Measurements from ENCODE around the gene RP9. TPM values are rescaled to one million over a fixed set of nuclear protein-coding genes. Genes with fewer than 3 reads are reported as not detected.

RP9 gene
- total and polyA plus RNA-seq, 12 donors: 4.2 to 23.0 (median 12.1) TPM

GRCh38 chr7:33073243-33073642, 36.0 kb downstream of the RP9 start:
- intact Hi-C loops (cut with DNase I): no loop called here

DNA sequence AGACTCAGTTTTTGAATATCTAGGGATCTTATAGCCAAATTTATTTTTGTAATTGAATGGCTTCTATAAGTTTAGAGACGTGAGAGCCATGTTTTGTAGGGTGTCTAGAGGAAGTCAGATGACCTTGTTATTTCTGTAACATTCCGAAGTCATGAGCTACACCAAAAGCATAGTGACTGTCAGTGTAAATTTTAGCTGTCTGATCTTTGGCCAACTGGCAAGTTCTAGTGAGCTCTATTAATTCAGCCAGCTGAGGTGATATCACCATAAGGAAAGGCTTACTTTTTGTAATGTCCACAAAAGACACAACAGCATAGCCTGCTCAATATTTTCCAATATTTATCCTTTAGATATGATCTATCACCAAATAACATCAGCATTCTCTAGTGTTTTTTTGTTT, 36.7 kb downstream of the RP9 start:
- peaks cover 0 to 9% (median 0%) of the 10 kb centered on the region in 3 donors for H3K9me3 ChIP-seq (replicated peaks in 1 of 3)
- intact Hi-C loops (cut with DNase I): no loop called here
- no peaks in the 10 kb centered on the region for H3K36me3 ChIP-seq (replicated peaks in 1 of 2)
- H3K4me3 ChIP-seq: no peak overlapping the region
- H3K27ac ChIP-seq: no peak overlapping the region
- TF ChIP-seq POLR2A (IDR thresholded peaks at IDR 0.05): no peak
- H3K27me3 ChIP-seq: no peaks in the 10 kb centered on the region
- peak in 5 of 7 donors; percentile 24 to 53 (median 35) for DNase-seq
- WGBS, 4 donors: 12 to 19% (median 16%) methylated on average over 2 of the region's 2 CpGs
- H3K4me1 ChIP-seq (replicated peaks in 1 of 2): peaks cover 0 to 4% of the 10 kb centered on the region in 2 donors

More at GRCh38 chr7:33073243-33073642, 36.0 kb downstream of the RP9 start:
- no peak for DNase-seq
- WGBS, 4 donors: 85 to 93% (median 88%) methylated on average over 4 of the region's 4 CpGs
- no peak for TF ChIP-seq POLR2A (IDR thresholded peaks at IDR 0.05)
- no peak for TF ChIP-seq CTCF (IDR thresholded peaks at IDR 0.05)
- Histone ChIP-seq H3K27ac (no peak overlapping the region), H3K4me1 (replicated peaks in 1 of 2) (peaks cover 0 to 4% of the 10 kb centered on the region in 2 donors), H3K36me3 (replicated peaks in 1 of 2) (no peaks in the 10 kb centered on the region), H3K4me3 (no peak overlapping the region), H3K27me3 (no peaks in the 10 kb centered on the region), H3K9me3 (replicated peaks in 1 of 3) (peaks cover 0 to 9% (median 0%) of the 10 kb centered on the region in 3 donors)

- no peak for DNase-seq
- H3K9me3 ChIP-seq (replicated peaks in 1 of 3): peaks cover 0 to 13% (median 0%) of the 10 kb centered on the region in 3 donors
- H3K27ac ChIP-seq: no peak overlapping the region
- TF ChIP-seq POLR2A (IDR thresholded peaks at IDR 0.05) (no peak), CTCF (IDR thresholded peaks at IDR 0.05) (no peak)
- H3K36me3 ChIP-seq (replicated peaks in 1 of 2): no peaks in the 10 kb centered on the region
- intact Hi-C loops (cut with DNase I): no loop called here
- 58 to 77% (median 72%) methylated on average over 6 of the region's 6 CpGs for whole genome bisulfite sequencing, 4 donors
- no peaks in the 10 kb centered on the region for H3K27me3 ChIP-seq
- peaks cover 0 to 4% of the 10 kb centered on the region in 2 donors for H3K4me1 ChIP-seq (replicated peaks in 1 of 2)
- H3K4me3 ChIP-seq: no peak overlapping the region
Measured at GRCh38 chr7:33070831-33071230, 38.4 kb downstream of the RP9 start.

DNA sequence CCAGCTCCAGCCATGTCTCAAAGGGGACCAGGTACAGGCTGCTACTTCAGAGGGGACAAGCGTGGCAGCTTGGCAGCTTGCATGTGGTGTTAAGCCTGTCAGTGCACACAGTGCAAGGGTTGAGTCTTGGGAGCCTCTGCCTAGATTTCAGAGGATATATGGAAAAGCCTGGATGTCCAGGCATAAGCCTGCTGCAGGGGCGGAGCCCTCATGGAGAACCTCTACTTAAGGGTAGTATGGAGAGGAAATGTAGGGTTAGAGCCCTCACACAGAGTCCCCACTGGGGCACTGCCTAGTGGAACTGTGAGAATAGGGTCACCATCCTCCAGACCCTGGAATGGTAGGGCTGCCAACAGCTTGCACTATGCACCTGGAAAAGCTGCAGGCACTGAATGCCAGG, 38.9 kb downstream of the RP9 start:
- Histone ChIP-seq H3K27ac (no peak overlapping the region), H3K36me3 (replicated peaks in 1 of 2) (no peaks in the 10 kb centered on the region), H3K4me3 (no peak overlapping the region), H3K4me1 (replicated peaks in 1 of 2) (peaks cover 0 to 4% of the 10 kb centered on the region in 2 donors), H3K9me3 (replicated peaks in 1 of 3) (peaks cover 0 to 14% (median 0%) of the 10 kb centered on the region in 3 donors), H3K27me3 (no peaks in the 10 kb centered on the region)
- intact Hi-C loops (cut with DNase I): no loop called here
- no peak for DNase-seq
- TF ChIP-seq POLR2A (IDR thresholded peaks at IDR 0.05) (no peak), CTCF (IDR thresholded peaks at IDR 0.05) (no peak)
- WGBS, 4 donors: 98 to 100% (median 99%) methylated on average over 1 to 2 of the region's 2 CpGs

DNA sequence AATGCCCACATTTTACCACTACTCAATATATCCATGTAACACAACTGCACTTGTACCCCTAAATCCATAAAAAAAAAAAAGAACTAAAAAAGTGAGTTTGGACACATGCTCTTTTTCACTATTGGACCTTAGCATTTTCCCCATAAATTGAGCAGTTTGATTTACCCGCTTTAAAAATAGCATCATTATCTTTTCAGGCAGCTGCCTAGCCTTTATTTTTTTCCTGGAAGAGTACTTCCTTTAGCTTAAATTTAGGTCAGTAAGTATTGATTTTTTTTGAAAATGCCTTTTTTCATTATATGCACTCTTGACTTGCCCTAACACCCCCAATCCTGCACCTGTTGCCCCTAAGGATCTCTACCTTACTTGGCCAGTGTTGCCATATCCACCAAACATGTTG, 41.3 kb downstream of the RP9 start:
- 41 to 53% (median 50%) methylated on average over 1 of the region's 1 CpG for WGBS, 4 donors
- H3K9me3 ChIP-seq (replicated peaks in 1 of 3): peaks cover 0 to 14% (median 0%) of the 10 kb centered on the region in 3 donors
- TF ChIP-seq CTCF (IDR thresholded peaks at IDR 0.05): no peak
- no peak for TF ChIP-seq POLR2A (IDR thresholded peaks at IDR 0.05)

More for the DNA sequence above, 41.3 kb downstream of the RP9 start:
- DNase-seq: no peak
- Histone ChIP-seq H3K4me3 (no peak overlapping the region), H3K27ac (no peak overlapping the region), H3K36me3 (replicated peaks in 1 of 2) (no peaks in the 10 kb centered on the region), H3K4me1 (replicated peaks in 1 of 2) (peaks cover 8 to 13% of the 10 kb centered on the region in 2 donors), H3K27me3 (no peaks in the 10 kb centered on the region)
- intact Hi-C loops (cut with DNase I): no loop called here

Measured in adrenal gland (tissue), 12 donors.